ENCODE results near the gene RGMB. TPM values are rescaled to one million over a fixed set of nuclear protein-coding genes. Genes with fewer than 3 reads are reported as not detected.
A peak's percentile ranks its signal among the peaks of the same experiment; 100 is the strongest.

The RGMB gene
- total RNA-seq = 38.3 and 81.6 TPM in 2 replicates
- 115 and 185 TPM in 2 replicates for polyA plus RNA-seq
- 75.7 and 119 TPM in 2 replicates for polyA plus RNA-seq (2012)
- 331 and 431 TPM in 2 replicates for polyA minus RNA-seq (ENCODE audit: low replicate concordance)

GRCh38 chr5:98773464-98774191 is at the start of gene RGMB:
RGMB (plus strand) TSS chr5:98773663; CDS start chr5:98774071, 408 bp downstream.
- peaks cover 5% of the 10 kb centered on the region for H3K36me3 ChIP-seq (ENCODE audit: control insufficient read depth, insufficient read depth, low read length)
- H3K4me3 ChIP-seq (replicated peaks in 1 of 4; ENCODE audit: control extremely low read depth in 1 of 4, insufficient read depth in 1 of 4, low read depth in 3 of 4, low read length in 4 of 4) = peak within 1 kb of the TSS; percentile 54 to 91 (median 66)
- peaks cover 94% of the 10 kb centered on the region for H3K79me2 ChIP-seq (ENCODE audit: control insufficient read depth, insufficient read depth, low read length)
- H3K4me2 ChIP-seq (ENCODE audit: extremely low read depth, insufficient read depth, low read length) = peak within 1 kb of the TSS; percentile 93
- H3K9me3 ChIP-seq (ENCODE audit: control insufficient read depth, insufficient read depth, low read depth, low read length) = no peaks in the 10 kb centered on the region
- H3K4me1 ChIP-seq (ENCODE audit: control insufficient read depth, extremely low read depth, insufficient read depth, low read length) = peaks cover 3% of the 10 kb centered on the region
- peak within 1 kb of the TSS; percentile 96 for H3K9ac ChIP-seq (ENCODE audit: insufficient read depth, low read length)
- DNase-seq (ENCODE audit: low read depth in 2 of 2) = peak; percentile 99 to 100
- peak within 1 kb of the TSS; percentile 95 for H3K27ac ChIP-seq (ENCODE audit: insufficient read depth, low read length)
- TF ChIP-seq EZH2 (IDR thresholded peaks at IDR 0.05; ENCODE audit: low read length, missing control alignments) (no peak), CTCF (conservative IDR thresholded peaks at IDR 0.05 in 1 of 2, IDR thresholded peaks at IDR 0.05 in 1 of 2; ENCODE audit: low read depth in 1 of 2, low read length in 2 of 2) (no peak)
- H4K20me1 ChIP-seq (ENCODE audit: control insufficient read depth, extremely low read depth, insufficient read depth, low read length) = peaks cover 2% of the 10 kb centered on the region
- H2AFZ ChIP-seq (ENCODE audit: low read length) = no peak within 1 kb of the TSS
- no peaks in the 10 kb centered on the region for H3K27me3 ChIP-seq (ENCODE audit: control insufficient read depth, insufficient read depth, low read length)

GRCh38 chr5:98726258-98726657 is 47.2 kb upstream of the RGMB start:
- no peaks in the 10 kb centered on the region for H3K79me2 ChIP-seq (ENCODE audit: control insufficient read depth, insufficient read depth, low read length)
- no peaks in the 10 kb centered on the region for H3K9me3 ChIP-seq (ENCODE audit: control insufficient read depth, insufficient read depth, low read depth, low read length)
- TF ChIP-seq CTCF (conservative IDR thresholded peaks at IDR 0.05 in 1 of 2, IDR thresholded peaks at IDR 0.05 in 1 of 2; ENCODE audit: low read depth in 1 of 2, low read length in 2 of 2) (no peak), EZH2 (IDR thresholded peaks at IDR 0.05; ENCODE audit: low read length, missing control alignments) (no peak)
- H3K4me2 ChIP-seq (ENCODE audit: extremely low read depth, insufficient read depth, low read length) = no peak overlapping the region
- no peak overlapping the region for H2AFZ ChIP-seq (ENCODE audit: low read length)
- no peaks in the 10 kb centered on the region for H3K4me1 ChIP-seq (ENCODE audit: control insufficient read depth, extremely low read depth, insufficient read depth, low read length)
- H3K36me3 ChIP-seq (ENCODE audit: control insufficient read depth, insufficient read depth, low read length) = no peaks in the 10 kb centered on the region
- no peaks in the 10 kb centered on the region for H3K27me3 ChIP-seq (ENCODE audit: control insufficient read depth, insufficient read depth, low read length)
- no peaks in the 10 kb centered on the region for H4K20me1 ChIP-seq (ENCODE audit: control insufficient read depth, extremely low read depth, insufficient read depth, low read length)
- no peak overlapping the region for H3K4me3 ChIP-seq (replicated peaks in 1 of 4; ENCODE audit: control extremely low read depth in 1 of 4, insufficient read depth in 1 of 4, low read depth in 3 of 4, low read length in 4 of 4)
- no peak overlapping the region for H3K9ac ChIP-seq (ENCODE audit: insufficient read depth, low read length)
- DNase-seq (ENCODE audit: low read depth in 2 of 2) = peak in 1 of 2 donors; percentile 33
- H3K27ac ChIP-seq (ENCODE audit: insufficient read depth, low read length) = no peak overlapping the region

GRCh38 chr5:98727686-98728085 is 45.8 kb upstream of the RGMB start:
- no peak for DNase-seq (ENCODE audit: low read depth in 2 of 2)
- Histone ChIP-seq H4K20me1 (ENCODE audit: control insufficient read depth, extremely low read depth, insufficient read depth, low read length) (no peaks in the 10 kb centered on the region), H3K27me3 (ENCODE audit: control insufficient read depth, insufficient read depth, low read length) (no peaks in the 10 kb centered on the region), H2AFZ (ENCODE audit: low read length) (no peak overlapping the region), H3K9ac (ENCODE audit: insufficient read depth, low read length) (no peak overlapping the region), H3K79me2 (ENCODE audit: control insufficient read depth, insufficient read depth, low read length) (no peaks in the 10 kb centered on the region), H3K9me3 (ENCODE audit: control insufficient read depth, insufficient read depth, low read depth, low read length) (no peaks in the 10 kb centered on the region), H3K4me1 (ENCODE audit: control insufficient read depth, extremely low read depth, insufficient read depth, low read length) (no peaks in the 10 kb centered on the region), H3K27ac (ENCODE audit: insufficient read depth, low read length) (no peak overlapping the region), H3K4me2 (ENCODE audit: extremely low read depth, insufficient read depth, low read length) (no peak overlapping the region), H3K36me3 (ENCODE audit: control insufficient read depth, insufficient read depth, low read length) (no peaks in the 10 kb centered on the region), H3K4me3 (replicated peaks in 1 of 4; ENCODE audit: control extremely low read depth in 1 of 4, insufficient read depth in 1 of 4, low read depth in 3 of 4, low read length in 4 of 4) (no peak overlapping the region)
- TF ChIP-seq EZH2 (IDR thresholded peaks at IDR 0.05; ENCODE audit: low read length, missing control alignments) = no peak
- no peak for TF ChIP-seq CTCF (conservative IDR thresholded peaks at IDR 0.05 in 1 of 2, IDR thresholded peaks at IDR 0.05 in 1 of 2; ENCODE audit: low read depth in 1 of 2, low read length in 2 of 2)

Data from fibroblast of lung (primary cell).